Transverse colon (tissue), 4 donors: ENCODE results near the gene WFIKKN2. TPM values are rescaled to one million over a fixed set of nuclear protein-coding genes. Genes with fewer than 3 reads are reported as not detected.
A peak's percentile ranks its signal among the peaks of the same experiment; 100 is the strongest.

Experiments
- DNase-seq: peaks from one replicate; pipeline ENCODE4 v3.0.0-alpha.2; 2019
- H3K27ac ChIP-seq, 4 donors: fragments of 200-600 bp; sonication (generic); 2 replicates each; pipeline ENCODE4 v1.5.1; 2016 to 2018; ENCODE audit warnings: inconsistent platforms in 4 of 4
- H3K27me3 ChIP-seq: fragments of 200-600 bp; sonication (generic); 2 replicates; pipeline ENCODE4 v1.5.1; 2017; ENCODE audit warnings: inconsistent platforms
- H3K36me3 ChIP-seq, 4 donors: fragments of 200-600 bp; sonication (generic); 2 replicates each; pipeline ENCODE4 v1.5.1; 2017 to 2019; ENCODE audit warnings: inconsistent platforms in 4 of 4
- H3K4me1 ChIP-seq, 4 donors: fragments of 200-600 bp; sonication (generic); 2 replicates each; pipeline ENCODE4 v1.5.1; 2017 to 2020; ENCODE audit warnings: inconsistent platforms in 4 of 4
- H3K4me3 ChIP-seq, 4 donors: fragments of 200-600 bp; sonication (generic); 1 replicate in 1 of 4; 2 replicates in 3 of 4; pipeline versions ENCODE4 v1.5.1 to v1.6.1; 2017 to 2019; ENCODE audit warnings: inconsistent platforms in 4 of 4
- H3K9me3 ChIP-seq, 2 donors: fragments of 200-600 bp; sonication (generic); 2 replicates each; pipeline ENCODE4 v1.5.1; 2017 to 2019; ENCODE audit warnings: inconsistent platforms in 2 of 2
- CTCF ChIP-seq, 5 experiments: fragments of 200-600 bp in 3 of 5; fragments of 450-650 bp in 2 of 5; sonication (generic) in 3 of 5; IDR thresholded peaks; 1 replicate in 2 of 5; 2 replicates in 3 of 5; pipeline ENCODE4 v1.5.1; 2016 to 2017; ENCODE audit warnings: antibody characterized with exemption in 5 of 5, inconsistent platforms in 3 of 5, mild to moderate bottlenecking in 2 of 5, moderate library complexity in 1 of 5
- EP300 ChIP-seq: sonication (generic); formaldehyde crosslinking; IDR thresholded peaks from one replicate; pipeline ENCODE4 v1.6.1; 2017; ENCODE audit warnings: antibody characterized with exemption, low read depth
- POLR2A ChIP-seq: fragments of 450-650 bp; IDR thresholded peaks from one replicate; pipeline ENCODE4 v1.6.1; 2016; ENCODE audit warnings: antibody characterized with exemption, mild to moderate bottlenecking, moderate library complexity
- POLR2AphosphoS5 ChIP-seq, 3 donors: sonication (generic); formaldehyde crosslinking; IDR thresholded peaks; one replicate each; pipeline ENCODE4 v1.6.1; 2016; ENCODE audit warnings: antibody characterized with exemption in 3 of 3
- WGBS, 2 donors: methylation state at CpG; one replicate each; pipeline ENCODE4 v1.1.5; 2018; ENCODE audit warnings: low coverage in 1 of 2; 5-methylcytosine and 5-hydroxymethylcytosine counted together
- in situ Hi-C, 4 donors: fragments of 200-750 bp; cut with MboI; loops; one replicate each; pipeline versions ENCODE4 v1.15.0 to v1.15.1; 2017; ENCODE audit warnings: low sequenced_read_pairs in 3 of 4, low pct_ligation_motif_present in 1 of 4, low pct_unique_long_range_greater_than_20kb in 1 of 4
- intact Hi-C: fragments of 100-400 bp; cut with DNase I; formaldehyde crosslinking; loops from one replicate; pipeline ENCODE4 v1.15.1; 2023; ENCODE audit warnings: low total_unique reads
- total RNA-seq, 4 donors: library from RNA; depleted of rRNA; stranded (reverse); fragments of >200 nt; gene quantifications; one replicate each; pipeline ENCODE4 v1.1.0, GENCODE V29; 2016

Gene WFIKKN2
- total RNA-seq, 4 donors from 2014 or later: not detected

- Histone ChIP-seq H3K4me1 (peaks cover 0 to 43% (median 19%) of the 10 kb centered on the region in 4 donors), H3K9me3 (no peaks in the 10 kb centered on the region), H3K4me3 (no peak overlapping the region), H3K36me3 (no peaks in the 10 kb centered on the region), H3K27me3 (no peaks in the 10 kb centered on the region), H3K27ac (no peak overlapping the region)
- 90% methylated on average over 5 of the region's 5 CpGs; no CpG with 5 or more reads in 1 of the 2 donors for WGBS, 2 donors
- TF ChIP-seq POLR2AphosphoS5 (IDR thresholded peaks at IDR 0.05) (no peak), CTCF (IDR thresholded peaks at IDR 0.05) (no peak), POLR2A (no peak), EP300 (no peak)
- intact Hi-C loops: no loop called here
- in situ Hi-C loops: no loop called here
- no peak for DNase-seq
These were observed 52.4 kb downstream of the WFIKKN2 start for GRCh38 chr17:50887705-50888245.

- Histone ChIP-seq H3K9me3 (no peaks in the 10 kb centered on the region), H3K36me3 (no peaks in the 10 kb centered on the region), H3K27ac (no peak overlapping the region), H3K4me3 (no peak overlapping the region), H3K27me3 (no peaks in the 10 kb centered on the region), H3K4me1 (peaks cover 0 to 42% (median 16%) of the 10 kb centered on the region in 4 donors)
- TF ChIP-seq EP300: no peak
- TF ChIP-seq CTCF (IDR thresholded peaks at IDR 0.05): peak in 1 of 5 experiments; percentile 10
- intact Hi-C loops (no loop called here), in situ Hi-C loops (no loop called here)
- no peak for DNase-seq
- WGBS, 2 donors: 85 to 100% methylated on average over 3 of the region's 3 CpGs
These were observed 54.2 kb downstream of the WFIKKN2 start for GRCh38 chr17:50889528-50890118.

GRCh38 chr17:50890675-50891516 is 55.5 kb downstream of the WFIKKN2 start:
- in situ Hi-C loops: no loop called here
- no peaks in the 10 kb centered on the region for H3K9me3 ChIP-seq
- peaks cover 0 to 36% (median 12%) of the 10 kb centered on the region in 4 donors for H3K4me1 ChIP-seq
- TF ChIP-seq CTCF (IDR thresholded peaks at IDR 0.05) (no peak), POLR2AphosphoS5 (IDR thresholded peaks at IDR 0.05) (no peak), EP300 (no peak), POLR2A (no peak)
- no peak overlapping the region for H3K4me3 ChIP-seq
- WGBS, 2 donors: 68 to 92% methylated on average over 6 to 12 of the region's 12 CpGs
- intact Hi-C loops: no loop called here
- H3K27me3 ChIP-seq: no peaks in the 10 kb centered on the region
- H3K36me3 ChIP-seq: no peaks in the 10 kb centered on the region
- DNase-seq: no peak
- H3K27ac ChIP-seq: no peak overlapping the region

GRCh38 chr17:50891577-50891989 is 56.2 kb downstream of the WFIKKN2 start:
- Histone ChIP-seq H3K36me3 (no peaks in the 10 kb centered on the region), H3K27me3 (no peaks in the 10 kb centered on the region), H3K9me3 (no peaks in the 10 kb centered on the region), H3K27ac (no peak overlapping the region), H3K4me3 (no peak overlapping the region), H3K4me1 (peaks cover 0 to 34% (median 11%) of the 10 kb centered on the region in 4 donors)
- in situ Hi-C loops (no loop called here), intact Hi-C loops (no loop called here)
- no peak for DNase-seq
- 93% methylated on average over 4 of the region's 4 CpGs; no CpG with 5 or more reads in 1 of the 2 donors for WGBS, 2 donors
- TF ChIP-seq CTCF (IDR thresholded peaks at IDR 0.05) (no peak), EP300 (no peak), POLR2A (no peak), POLR2AphosphoS5 (IDR thresholded peaks at IDR 0.05) (no peak)
